Activated CD8-positive, alpha-beta memory T cell treated with anti-CD3 and anti-CD28 coated beads, Interleukin-2, amount 50 U/mL, for 1 hour (primary cell): Measurements from ENCODE around the gene ENGASE.
"Not testable (repeated sequence)": the region's sequence is repeated elsewhere in the genome, so short reads cannot be mapped to it uniquely, and the experiment has no call there.

Experiments used
- DNase-seq: peaks from one replicate; pipeline ENCODE4 v3.0.0-alpha.2; 2020; ENCODE audit errors: extremely low read depth

ENGASE gene

GRCh38 chr17:79051306-79051705, 23.3 kb upstream of the ENGASE start:
- DNase-seq, result no peak

- DNase-seq, result no peak
Measured at GRCh38 chr17:79052131-79052530, 22.5 kb upstream of the ENGASE start.

GRCh38 chr17:79053251-79053925, 21.2 kb upstream of the ENGASE start:
- DNase-seq, result no peak

- DNase-seq, result no peak
Measured at GRCh38 chr17:79054200-79054960, 20.2 kb upstream of the ENGASE start.

GRCh38 chr17:79055197-79055596, 19.4 kb upstream of the ENGASE start:
- DNase-seq, result no peak

GRCh38 chr17:79057737-79058385, 16.8 kb upstream of the ENGASE start:
- DNase-seq, result no peak

- DNase-seq, result no peak
Measured at GRCh38 chr17:79062691-79063090, 11.9 kb upstream of the ENGASE start.

- DNase-seq, result no peak
Measured at GRCh38 chr17:79064026-79064425, 10.6 kb upstream of the ENGASE start.

GRCh38 chr17:79065105-79065670, 9.4 kb upstream of the ENGASE start:
- peak; percentile 29 for DNase-seq

- no peak for DNase-seq
Measured at GRCh38 chr17:79066963-79067362, 7.7 kb upstream of the ENGASE start.

GRCh38 chr17:79070266-79070880, 4.3 kb upstream of the ENGASE start:
- DNase-seq, result no peak

GRCh38 chr17:79071161-79071740, 3.4 kb upstream of the ENGASE start:
- DNase-seq, result no peak

GRCh38 chr17:79072544-79072943, 2.1 kb upstream of the ENGASE start:
- no peak for DNase-seq

GRCh38 chr17:79073016-79073705, 1.5 kb upstream of the ENGASE start:
- DNase-seq, result no peak

- no peak for DNase-seq
Measured at GRCh38 chr17:79073706-79074088, 927 bp upstream of the ENGASE start.

- not testable (repeated sequence) for DNase-seq
Measured at GRCh38 chr17:79074121-79074648, 439 bp upstream of the ENGASE start.

- DNase-seq, result no peak
Measured at GRCh38 chr17:79075446-79075750, 774 bp downstream of the ENGASE start.

GRCh38 chr17:79075861-79076406, 1.3 kb downstream of the ENGASE start:
- no peak for DNase-seq

GRCh38 chr17:79077587-79077986, 3.0 kb downstream of the ENGASE start:
- no peak for DNase-seq

GRCh38 chr17:79078476-79079190, 4.0 kb downstream of the ENGASE start:
- DNase-seq, result no peak
